ENCODE measurements around the gene RYR1. TPM values are rescaled to one million over a fixed set of nuclear protein-coding genes. Genes with fewer than 3 reads are reported as not detected.

Gene RYR1
- total RNA-seq, 1 experiment from 2014 or later = 0.45 TPM

- H3K4me1 ChIP-seq (ENCODE audit: low read length) = no peaks in the 10 kb centered on the region
- DNase-seq = no peak
- no peak overlapping the region for H2AFZ ChIP-seq (ENCODE audit: low read length)
- no peaks in the 10 kb centered on the region for H3K27me3 ChIP-seq (ENCODE audit: low read length)
- H3K4me3 ChIP-seq (ENCODE audit: low read length) = no peak overlapping the region
- H3K36me3 ChIP-seq (ENCODE audit: insufficient read depth, low read length) = no peaks in the 10 kb centered on the region
- H3K9me2 ChIP-seq (replicated peaks; ENCODE audit: insufficient read depth, low read length) = no peaks in the 10 kb centered on the region
- no peak overlapping the region for H3K4me2 ChIP-seq (ENCODE audit: low read depth, low read length, poor library complexity, severe bottlenecking)
- H4K20me1 ChIP-seq (ENCODE audit: insufficient read depth, low read depth, low read length) = no peaks in the 10 kb centered on the region
- no peak overlapping the region for H3K27ac ChIP-seq (ENCODE audit: low read length)
- no peaks in the 10 kb centered on the region for H3K9me3 ChIP-seq (ENCODE audit: low read length)
- no peak overlapping the region for H3K9ac ChIP-seq (ENCODE audit: low read length)
- no peaks in the 10 kb centered on the region for H3K79me2 ChIP-seq (ENCODE audit: low read length)
These were observed 18.1 kb downstream of the RYR1 start for GRCh38 chr19:38451629-38452028.

- no peak overlapping the region for H3K27ac ChIP-seq (ENCODE audit: low read length)
- peak; percentile 91 for DNase-seq
These were observed 19.2 kb downstream of the RYR1 start for GRCh38 chr19:38452430-38453366.

GRCh38 chr19:38453596-38453995 lies 20.1 kb downstream of the RYR1 start:
- H3K27me3 ChIP-seq (ENCODE audit: low read length) = no peaks in the 10 kb centered on the region
- no peak overlapping the region for H3K27ac ChIP-seq (ENCODE audit: low read length)
- no peak overlapping the region for H3K9ac ChIP-seq (ENCODE audit: low read length)
- no peaks in the 10 kb centered on the region for H3K9me2 ChIP-seq (replicated peaks; ENCODE audit: insufficient read depth, low read length)
- no peaks in the 10 kb centered on the region for H3K9me3 ChIP-seq (ENCODE audit: low read length)
- H3K4me3 ChIP-seq (ENCODE audit: low read length) = no peak overlapping the region
- no peaks in the 10 kb centered on the region for H3K4me1 ChIP-seq (ENCODE audit: low read length)
- H2AFZ ChIP-seq (ENCODE audit: low read length) = no peak overlapping the region
- no peaks in the 10 kb centered on the region for H3K36me3 ChIP-seq (ENCODE audit: insufficient read depth, low read length)
- no peaks in the 10 kb centered on the region for H4K20me1 ChIP-seq (ENCODE audit: insufficient read depth, low read depth, low read length)
- no peak for DNase-seq
- no peaks in the 10 kb centered on the region for H3K79me2 ChIP-seq (ENCODE audit: low read length)
- H3K4me2 ChIP-seq (ENCODE audit: low read depth, low read length, poor library complexity, severe bottlenecking) = no peak overlapping the region

More at GRCh38 chr19:38452430-38453366, 19.2 kb downstream of the RYR1 start:
- Histone ChIP-seq H3K9ac (ENCODE audit: low read length) (no peak overlapping the region), H2AFZ (ENCODE audit: low read length) (no peak overlapping the region), H3K27me3 (ENCODE audit: low read length) (no peaks in the 10 kb centered on the region), H3K9me3 (ENCODE audit: low read length) (no peaks in the 10 kb centered on the region), H3K9me2 (replicated peaks; ENCODE audit: insufficient read depth, low read length) (no peaks in the 10 kb centered on the region), H3K4me1 (ENCODE audit: low read length) (no peaks in the 10 kb centered on the region), H4K20me1 (ENCODE audit: insufficient read depth, low read depth, low read length) (no peaks in the 10 kb centered on the region), H3K79me2 (ENCODE audit: low read length) (no peaks in the 10 kb centered on the region), H3K4me2 (ENCODE audit: low read depth, low read length, poor library complexity, severe bottlenecking) (no peak overlapping the region), H3K36me3 (ENCODE audit: insufficient read depth, low read length) (no peaks in the 10 kb centered on the region), H3K4me3 (ENCODE audit: low read length) (no peak overlapping the region)

GRCh38 chr19:38455031-38455430 lies 21.5 kb downstream of the RYR1 start:
- H2AFZ ChIP-seq (ENCODE audit: low read length) = no peak overlapping the region
- H3K9me2 ChIP-seq (replicated peaks; ENCODE audit: insufficient read depth, low read length) = no peaks in the 10 kb centered on the region
- H3K79me2 ChIP-seq (ENCODE audit: low read length) = no peaks in the 10 kb centered on the region
- no peaks in the 10 kb centered on the region for H3K27me3 ChIP-seq (ENCODE audit: low read length)
- no peaks in the 10 kb centered on the region for H3K36me3 ChIP-seq (ENCODE audit: insufficient read depth, low read length)
- no peaks in the 10 kb centered on the region for H3K4me1 ChIP-seq (ENCODE audit: low read length)
- DNase-seq = peak; percentile 64
- H3K27ac ChIP-seq (ENCODE audit: low read length) = no peak overlapping the region
- H4K20me1 ChIP-seq (ENCODE audit: insufficient read depth, low read depth, low read length) = no peaks in the 10 kb centered on the region
- H3K9me3 ChIP-seq (ENCODE audit: low read length) = no peaks in the 10 kb centered on the region
- H3K4me3 ChIP-seq (ENCODE audit: low read length) = no peak overlapping the region
- no peak overlapping the region for H3K4me2 ChIP-seq (ENCODE audit: low read depth, low read length, poor library complexity, severe bottlenecking)
- no peak overlapping the region for H3K9ac ChIP-seq (ENCODE audit: low read length)

- Histone ChIP-seq H3K79me2 (ENCODE audit: low read length) (no peaks in the 10 kb centered on the region), H2AFZ (ENCODE audit: low read length) (no peak overlapping the region), H3K9ac (ENCODE audit: low read length) (no peak overlapping the region), H4K20me1 (ENCODE audit: insufficient read depth, low read depth, low read length) (no peaks in the 10 kb centered on the region), H3K4me2 (ENCODE audit: low read depth, low read length, poor library complexity, severe bottlenecking) (no peak overlapping the region), H3K27ac (ENCODE audit: low read length) (no peak overlapping the region), H3K4me3 (ENCODE audit: low read length) (no peak overlapping the region), H3K36me3 (ENCODE audit: insufficient read depth, low read length) (no peaks in the 10 kb centered on the region), H3K27me3 (ENCODE audit: low read length) (no peaks in the 10 kb centered on the region), H3K9me3 (ENCODE audit: low read length) (no peaks in the 10 kb centered on the region), H3K9me2 (replicated peaks; ENCODE audit: insufficient read depth, low read length) (no peaks in the 10 kb centered on the region), H3K4me1 (ENCODE audit: low read length) (no peaks in the 10 kb centered on the region)
- no peak for DNase-seq
These were observed 23.7 kb downstream of the RYR1 start for GRCh38 chr19:38457202-38457601.

GRCh38 chr19:38457690-38458405 lies 24.4 kb downstream of the RYR1 start:
- Histone ChIP-seq H3K4me1 (ENCODE audit: low read length) (no peaks in the 10 kb centered on the region), H3K4me2 (ENCODE audit: low read depth, low read length, poor library complexity, severe bottlenecking) (no peak overlapping the region), H3K9ac (ENCODE audit: low read length) (no peak overlapping the region)

GRCh38 chr19:38458991-38459390 lies 25.5 kb downstream of the RYR1 start:
- no peak for DNase-seq
- Histone ChIP-seq H3K27me3 (ENCODE audit: low read length) (no peaks in the 10 kb centered on the region), H3K9me3 (ENCODE audit: low read length) (no peaks in the 10 kb centered on the region), H3K9me2 (replicated peaks; ENCODE audit: insufficient read depth, low read length) (no peaks in the 10 kb centered on the region), H4K20me1 (ENCODE audit: insufficient read depth, low read depth, low read length) (no peaks in the 10 kb centered on the region), H3K79me2 (ENCODE audit: low read length) (no peaks in the 10 kb centered on the region), H3K9ac (ENCODE audit: low read length) (no peak overlapping the region), H3K4me1 (ENCODE audit: low read length) (no peaks in the 10 kb centered on the region), H3K4me2 (ENCODE audit: low read depth, low read length, poor library complexity, severe bottlenecking) (no peak overlapping the region), H2AFZ (ENCODE audit: low read length) (no peak overlapping the region), H3K27ac (ENCODE audit: low read length) (no peak overlapping the region), H3K4me3 (ENCODE audit: low read length) (no peak overlapping the region), H3K36me3 (ENCODE audit: insufficient read depth, low read length) (no peaks in the 10 kb centered on the region)

More at GRCh38 chr19:38457690-38458405, 24.4 kb downstream of the RYR1 start:
- Histone ChIP-seq H3K79me2 (ENCODE audit: low read length) (no peaks in the 10 kb centered on the region), H3K36me3 (ENCODE audit: insufficient read depth, low read length) (no peaks in the 10 kb centered on the region), H3K9me3 (ENCODE audit: low read length) (no peaks in the 10 kb centered on the region), H3K4me3 (ENCODE audit: low read length) (no peak overlapping the region), H3K9me2 (replicated peaks; ENCODE audit: insufficient read depth, low read length) (no peaks in the 10 kb centered on the region), H3K27me3 (ENCODE audit: low read length) (no peaks in the 10 kb centered on the region), H3K27ac (ENCODE audit: low read length) (no peak overlapping the region), H2AFZ (ENCODE audit: low read length) (no peak overlapping the region), H4K20me1 (ENCODE audit: insufficient read depth, low read depth, low read length) (no peaks in the 10 kb centered on the region)
- no peak for DNase-seq

GRCh38 chr19:38463365-38463764 lies 29.9 kb downstream of the RYR1 start:
- Histone ChIP-seq H3K27me3 (ENCODE audit: low read length) (no peaks in the 10 kb centered on the region), H3K9me2 (replicated peaks; ENCODE audit: insufficient read depth, low read length) (no peaks in the 10 kb centered on the region), H4K20me1 (ENCODE audit: insufficient read depth, low read depth, low read length) (no peaks in the 10 kb centered on the region), H2AFZ (ENCODE audit: low read length) (no peak overlapping the region), H3K36me3 (ENCODE audit: insufficient read depth, low read length) (no peaks in the 10 kb centered on the region), H3K4me2 (ENCODE audit: low read depth, low read length, poor library complexity, severe bottlenecking) (no peak overlapping the region), H3K9ac (ENCODE audit: low read length) (no peak overlapping the region), H3K79me2 (ENCODE audit: low read length) (no peaks in the 10 kb centered on the region), H3K4me1 (ENCODE audit: low read length) (no peaks in the 10 kb centered on the region), H3K9me3 (ENCODE audit: low read length) (no peaks in the 10 kb centered on the region), H3K4me3 (ENCODE audit: low read length) (no peak overlapping the region), H3K27ac (ENCODE audit: low read length) (no peak overlapping the region)
- no peak for DNase-seq

All from Karpas-422 (cell line).